OCI-LY1 (cell line): ENCODE data around the gene RAPGEF3.
A peak's percentile ranks its signal among the peaks of the same experiment; 100 is the strongest.

Experiments used
- H2AFZ ChIP-seq: fragments of 200-600 bp; sonication (generic), shearing (Covaris generic); 2 replicates; pipeline ENCODE4 v1.6.0; 2014; ENCODE audit warnings: antibody characterized with exemption, mild to moderate bottlenecking, low read length
- H3F3A ChIP-seq: fragments of 200-600 bp; sonication (generic), shearing (Covaris generic); 2 replicates; pipeline ENCODE4 v1.6.0; 2014; ENCODE audit warnings: mild to moderate bottlenecking, antibody characterized with exemption, low read length, moderate library complexity; ENCODE audit not compliant: insufficient read depth
- H3K27ac ChIP-seq: fragments of 200-600 bp; sonication (generic); 2 replicates; pipeline ENCODE4 v1.5.1; 2014; ENCODE audit warnings: low read length, mixed run types, mild to moderate bottlenecking, low read depth; ENCODE audit not compliant: poor library complexity, severe bottlenecking
- H3K27me3 ChIP-seq: fragments of 200-600 bp; sonication (generic); 2 replicates; pipeline ENCODE4 v1.6.0; 2014; ENCODE audit warnings: antibody characterized with exemption, mild to moderate bottlenecking, low read length, moderate library complexity; ENCODE audit not compliant: insufficient read depth
- H3K36me3 ChIP-seq: fragments of 200-600 bp; sonication (generic); 2 replicates; pipeline ENCODE4 v1.6.1; 2014; ENCODE audit warnings: mild to moderate bottlenecking, antibody characterized with exemption, low read length, moderate library complexity, mixed read lengths; ENCODE audit not compliant: insufficient read depth
- H3K4me1 ChIP-seq: fragments of 200-600 bp; sonication (generic); 2 replicates; pipeline ENCODE4 v1.5.1; 2014; ENCODE audit warnings: mild to moderate bottlenecking, low read length, moderate library complexity; ENCODE audit not compliant: insufficient read depth, severe bottlenecking
- H3K4me2 ChIP-seq: fragments of 200-600 bp; sonication (generic), shearing (Covaris generic); 2 replicates; pipeline ENCODE4 v1.6.1; 2014; ENCODE audit warnings: low read length
- H3K4me3 ChIP-seq: fragments of 200-600 bp; sonication (generic); 2 replicates; pipeline ENCODE4 v1.5.1; 2014; ENCODE audit warnings: low read length, low read depth, mild to moderate bottlenecking, mixed read lengths; ENCODE audit not compliant: poor library complexity, severe bottlenecking
- H3K79me2 ChIP-seq: fragments of 200-600 bp; shearing (Covaris generic); 2 replicates; pipeline ENCODE4 v1.6.1; 2016; ENCODE audit warnings: mixed run types, low read length, mixed read lengths; ENCODE audit not compliant: insufficient read depth
- H3K9ac ChIP-seq: fragments of 200-600 bp; sonication (generic), shearing (Covaris generic); 2 replicates; pipeline ENCODE4 v1.6.1; 2014; ENCODE audit warnings: mild to moderate bottlenecking, low read length, mixed read lengths
- H3K9me2 ChIP-seq: fragments of 200-600 bp; sonication (generic), shearing (Covaris generic); 2 replicates; pipeline ENCODE4 v1.6.1; 2014; ENCODE audit warnings: low read depth, mild to moderate bottlenecking, low read length, mixed read lengths
- H3K9me3 ChIP-seq: fragments of 200-600 bp; shearing (Covaris generic); 2 replicates; pipeline ENCODE4 v1.6.1; 2014; ENCODE audit warnings: low read length, mixed read lengths
- H4K20me1 ChIP-seq: fragments of 200-600 bp; sonication (generic), shearing (Covaris generic); 2 replicates; pipeline ENCODE4 v1.6.0; 2016; ENCODE audit warnings: mild to moderate bottlenecking, low read length; ENCODE audit not compliant: insufficient read depth
- CTCF ChIP-seq: fragments of 200-600 bp; sonication (generic), shearing (Covaris generic); IDR thresholded peaks from 2 replicates; pipeline ENCODE4 v1.5.1; 2017; ENCODE audit warnings: mild to moderate bottlenecking, antibody characterized with exemption, low read length, moderate library complexity, mixed read lengths
- EZH2 ChIP-seq: fragments of 200-600 bp; sonication (generic), shearing (Covaris generic); IDR thresholded peaks from 2 replicates; pipeline ENCODE4 v1.8.0; 2017; ENCODE audit warnings: borderline replicate concordance, mixed run types, mild to moderate bottlenecking, antibody characterized with exemption, low read length, moderate library complexity, mixed read lengths

Gene RAPGEF3

GRCh38 chr12:47705229-47705565, 53.5 kb downstream of the RAPGEF3 start:
- peaks cover 62% of the 10 kb centered on the region for H3K4me1 ChIP-seq
- H3F3A ChIP-seq, result no peaks in the 10 kb centered on the region; the same call in 1 of the 2 replicates
- no peak overlapping the region for H2AFZ ChIP-seq
- peak overlapping the region; percentile 89 for H3K4me3 ChIP-seq
- H3K79me2 ChIP-seq, result peaks cover 34% of the 10 kb centered on the region
- peak overlapping the region; percentile 35 for H3K27ac ChIP-seq
- no peaks in the 10 kb centered on the region for H3K9me2 ChIP-seq
- peak overlapping the region; percentile 85 for H3K4me2 ChIP-seq
- no peaks in the 10 kb centered on the region for H3K27me3 ChIP-seq
- no peaks in the 10 kb centered on the region for H4K20me1 ChIP-seq
- TF ChIP-seq CTCF (no peak), EZH2 (no peak)
- H3K36me3 ChIP-seq, result peaks cover 27% of the 10 kb centered on the region
- no peaks in the 10 kb centered on the region for H3K9me3 ChIP-seq
- H3K9ac ChIP-seq, result peak overlapping the region; percentile 96

- no peaks in the 10 kb centered on the region; the same call in 1 of the 2 replicates for H3F3A ChIP-seq
- H3K9ac ChIP-seq, result peak overlapping the region; percentile 96
- peaks cover 31% of the 10 kb centered on the region for H3K36me3 ChIP-seq
- peaks cover 34% of the 10 kb centered on the region for H3K79me2 ChIP-seq
- H3K4me2 ChIP-seq, result peak overlapping the region; percentile 85
- peaks cover 57% of the 10 kb centered on the region for H3K4me1 ChIP-seq
- no peak overlapping the region for H2AFZ ChIP-seq
- no peaks in the 10 kb centered on the region for H3K9me3 ChIP-seq
- no peaks in the 10 kb centered on the region for H4K20me1 ChIP-seq
- H3K27ac ChIP-seq, result no peak overlapping the region
- TF ChIP-seq EZH2, result no peak
- TF ChIP-seq CTCF, result no peak
- H3K9me2 ChIP-seq, result no peaks in the 10 kb centered on the region
- H3K4me3 ChIP-seq, result peak overlapping the region; percentile 89
- H3K27me3 ChIP-seq, result no peaks in the 10 kb centered on the region
Measured at GRCh38 chr12:47704719-47705118, 54.0 kb downstream of the RAPGEF3 start.

- TF ChIP-seq CTCF (no peak), EZH2 (no peak)
- Histone ChIP-seq H3K4me2 (no peak overlapping the region), H3K36me3 (peaks cover 66% of the 10 kb centered on the region), H4K20me1 (no peaks in the 10 kb centered on the region), H3K9ac (no peak overlapping the region), H3K4me1 (peaks cover 33% of the 10 kb centered on the region), H3K27ac (no peak overlapping the region), H3K9me2 (no peaks in the 10 kb centered on the region), H3K79me2 (peaks cover 25% of the 10 kb centered on the region), H2AFZ (no peak overlapping the region), H3K9me3 (no peaks in the 10 kb centered on the region), H3K4me3 (no peak overlapping the region), H3F3A (no peaks in the 10 kb centered on the region; the same call in 1 of the 2 replicates), H3K27me3 (no peaks in the 10 kb centered on the region)
Measured at GRCh38 chr12:47700263-47700662, 58.4 kb downstream of the RAPGEF3 start.
